Smooth muscle cell of bladder (primary cell): ENCODE results near the gene SPAG6. TPM values are rescaled to one million over a fixed set of nuclear protein-coding genes. Genes with fewer than 3 reads are reported as not detected.

ENCODE experiments used
- total RNA-seq: library from RNA; depleted of rRNA; stranded (reverse); fragments of >200 nt; gene quantifications from 2 replicates; pipeline ENCODE4 v1.2.3, GENCODE V29; 2014

Gene SPAG6
- not detected in 2 replicates for total RNA-seq

GRCh38 chr10:22345301-22346095 lies at the start of gene SPAG6:
TSS of gene SPAG6 (plus strand) at chr10:22345496. CDS start at chr10:22345612, 116 bp downstream.

GRCh38 chr10:22316286-22317075 lies 28.8 kb upstream of the SPAG6 start, which contains the start of gene COMMD3:
TSS of gene COMMD3 (plus strand) at chr10:22316388. CDS start at chr10:22316418, 30 bp downstream.

GRCh38 chr10:22320591-22321155 lies 24.6 kb upstream of the SPAG6 start, which contains the start of gene BMI1:
TSS of gene BMI1 (plus strand) at chr10:22321099. CDS start at chr10:22326450, 5,351 bp downstream.

Other genes starting within 250 kb of the SPAG6 start
- gene EBLN1, start 127.5 kb upstream of the SPAG6 start, total RNA-seq: not detected in 2 replicates
- 57.8 and 59.4 TPM in 2 replicates for gene COMMD3, start 29.1 kb upstream of the SPAG6 start, total RNA-seq
- 35.0 and 50.9 TPM in 2 replicates for gene BMI1, start 24.4 kb upstream of the SPAG6 start, total RNA-seq